GM15510 (cell line): ENCODE results near the gene KMT2D.

Experiments used
- POLR2A ChIP-seq: IDR thresholded peaks from 3 replicates; pipeline ENCODE4 v1.6.1; 2011; ENCODE audit warnings: borderline replicate concordance; ENCODE audit not compliant: insufficient read length; ENCODE audit errors: extremely low read depth

Gene KMT2D

GRCh38 chr12:49092816-49093406 lies 32.3 kb upstream of the KMT2D start:
- no peak for TF ChIP-seq POLR2A

DNA sequence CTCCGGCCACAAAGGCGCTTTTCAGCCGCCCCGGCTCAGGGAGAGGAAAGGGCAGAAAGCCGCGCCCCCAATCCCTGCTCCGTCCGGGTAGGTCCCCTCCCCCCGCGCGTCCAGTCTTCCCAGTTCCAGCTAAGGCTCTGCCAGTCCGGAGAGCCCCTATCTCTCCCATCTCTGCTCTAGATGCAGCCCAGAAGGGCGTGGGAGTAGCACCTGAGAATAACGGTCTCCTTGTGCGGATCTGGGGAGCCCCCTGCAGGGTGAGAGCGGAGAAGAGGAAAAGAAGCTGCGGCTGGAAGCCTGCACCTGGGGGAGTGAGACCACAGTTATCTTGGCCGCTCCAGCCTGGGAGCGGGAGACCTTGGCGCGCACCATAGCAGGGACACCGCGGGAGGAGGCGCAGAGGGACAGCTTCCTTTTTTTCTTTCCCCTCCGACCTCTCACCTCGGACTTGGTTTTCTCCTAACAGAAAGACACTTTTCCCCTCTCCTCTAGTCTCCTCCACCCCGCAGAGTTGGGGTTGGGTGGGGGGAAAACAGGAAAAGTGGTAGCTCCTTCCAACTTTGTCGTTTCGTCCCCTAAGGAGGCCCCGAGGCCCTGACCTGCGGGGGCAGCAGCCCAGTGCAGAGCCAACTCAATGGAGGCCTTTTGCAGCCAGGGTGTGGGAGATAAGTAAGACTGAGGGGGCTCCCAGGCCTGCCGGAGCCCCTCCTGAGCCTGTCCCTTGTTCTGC lies 31.7 kb upstream of the KMT2D start:
- TF ChIP-seq POLR2A = no peak

DNA sequence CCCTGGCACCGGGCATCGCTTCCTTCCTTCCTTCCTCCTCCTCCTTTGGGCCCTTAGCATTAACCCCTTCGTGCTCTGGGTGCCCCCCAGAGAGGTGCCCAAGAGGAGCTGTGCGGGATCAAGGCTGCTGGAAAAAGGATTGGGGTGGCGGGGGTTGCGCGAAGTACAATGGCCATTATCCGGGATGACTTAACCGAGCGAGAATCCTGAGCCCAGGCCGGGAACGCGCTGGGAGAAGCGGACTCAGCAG lies 31.2 kb upstream of the KMT2D start:
- TF ChIP-seq POLR2A = no peak

- TF ChIP-seq POLR2A = no peak
These were observed 30.7 kb upstream of the KMT2D start for GRCh38 chr12:49091056-49091835.

DNA sequence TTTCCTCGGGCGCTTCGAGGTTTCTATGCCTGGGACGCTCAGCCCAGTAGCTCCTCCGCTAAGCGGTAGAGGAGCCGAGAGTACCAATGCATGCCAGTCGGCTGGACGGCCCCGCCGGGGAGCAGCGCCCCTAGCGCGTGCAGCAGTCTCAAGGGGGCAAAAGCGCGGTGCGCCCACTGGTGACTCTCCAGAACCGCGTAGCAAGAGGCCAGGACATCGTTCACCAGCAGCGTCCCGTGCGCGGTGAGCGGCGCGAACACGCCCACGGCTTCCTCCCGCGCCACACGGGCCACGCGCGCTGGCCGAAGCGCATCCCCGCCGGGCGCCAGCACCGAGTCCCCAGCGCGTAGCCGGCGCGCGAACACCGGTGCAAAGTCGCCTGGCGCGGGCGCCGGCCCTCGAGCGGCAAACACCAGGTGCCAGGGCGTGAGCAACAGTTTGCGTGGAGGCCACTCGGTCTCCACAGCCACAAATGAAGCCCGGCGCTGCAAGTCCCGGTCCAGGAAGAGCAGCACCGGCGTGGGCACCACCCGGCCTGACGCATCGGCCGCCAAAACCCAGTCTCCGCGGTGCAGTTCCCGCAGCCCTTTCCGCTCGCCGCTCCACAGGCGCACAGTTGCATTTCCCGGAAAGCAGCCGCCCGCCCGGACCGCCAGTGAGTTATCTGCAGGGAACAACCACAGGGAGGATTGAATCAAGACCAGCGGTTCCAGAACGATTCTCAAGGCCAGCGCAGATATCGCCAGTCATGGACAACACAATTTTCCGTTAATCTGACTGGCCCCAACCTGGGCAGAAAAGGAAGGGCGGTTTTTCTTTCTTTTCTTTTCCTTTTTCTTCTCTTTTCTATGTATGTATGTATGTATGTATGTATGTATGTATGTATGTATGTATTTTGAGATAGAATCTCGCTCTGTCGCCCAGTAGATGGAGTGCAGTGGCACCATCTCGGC lies 29.5 kb upstream of the KMT2D start:
- TF ChIP-seq POLR2A = no peak

DNA sequence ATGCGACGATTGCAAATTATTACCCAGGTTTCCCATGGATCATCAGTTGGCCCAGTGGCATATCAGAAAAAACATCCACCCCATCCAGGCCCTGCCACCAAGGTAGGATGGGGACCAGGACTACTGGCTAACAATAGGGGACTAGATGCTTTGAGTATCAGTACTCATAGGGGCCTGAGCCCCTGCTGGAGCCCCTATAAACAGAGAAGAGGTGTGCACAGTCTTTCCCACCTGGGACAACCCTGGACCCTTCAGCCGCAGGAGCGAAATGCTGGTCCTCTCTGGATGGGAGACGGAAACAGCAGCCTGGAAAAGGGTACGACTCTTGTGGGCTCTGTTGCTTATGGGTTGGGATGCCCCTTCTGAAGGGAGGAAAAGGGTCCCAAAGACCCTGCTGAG lies 28.3 kb upstream of the KMT2D start:
- TF ChIP-seq POLR2A = no peak

GRCh38 chr12:49088150-49088931 lies 27.7 kb upstream of the KMT2D start:
- no peak for TF ChIP-seq POLR2A

- TF ChIP-seq POLR2A = no peak
These were observed 25.5 kb upstream of the KMT2D start for GRCh38 chr12:49086116-49086515.

DNA sequence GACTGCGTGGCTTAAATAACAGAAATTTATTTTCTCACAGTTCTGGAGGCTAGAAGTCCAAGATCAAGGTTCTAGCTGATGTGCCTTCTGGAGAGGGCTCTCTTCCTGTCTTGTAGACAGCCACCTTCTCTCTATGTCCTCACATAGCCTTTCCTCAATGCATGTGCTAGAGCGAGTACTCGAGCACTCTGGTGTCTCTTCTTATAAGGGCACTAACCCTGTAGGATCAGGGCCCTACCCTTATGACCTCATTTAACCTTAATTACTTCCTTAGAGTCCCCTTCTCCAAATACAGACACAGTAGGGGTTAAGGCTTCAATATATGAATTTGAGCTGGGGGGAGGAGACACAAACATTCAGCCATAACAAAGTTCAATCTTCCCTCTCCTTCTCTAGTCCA lies 23.8 kb upstream of the KMT2D start:
- no peak for TF ChIP-seq POLR2A

DNA sequence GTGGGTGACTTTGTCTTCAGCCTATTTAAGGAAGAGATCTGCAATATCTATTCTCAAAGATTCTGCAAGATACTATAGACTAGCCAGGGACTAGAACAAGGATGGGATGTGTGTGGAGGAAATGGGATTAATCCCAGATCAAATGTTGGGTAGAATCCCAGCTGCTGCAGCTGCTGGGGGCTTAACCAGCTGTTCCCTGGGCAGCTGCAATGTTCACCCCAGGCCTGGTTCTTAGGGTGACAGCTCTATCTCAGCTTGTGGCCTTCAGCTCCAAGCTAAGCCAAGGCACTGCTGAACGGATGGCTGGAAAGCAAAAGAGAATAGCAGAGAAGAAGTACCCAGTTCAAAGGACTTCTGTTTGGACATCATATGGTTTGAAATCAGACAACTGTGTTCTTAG lies 19.2 kb upstream of the KMT2D start:
- TF ChIP-seq POLR2A = no peak

DNA sequence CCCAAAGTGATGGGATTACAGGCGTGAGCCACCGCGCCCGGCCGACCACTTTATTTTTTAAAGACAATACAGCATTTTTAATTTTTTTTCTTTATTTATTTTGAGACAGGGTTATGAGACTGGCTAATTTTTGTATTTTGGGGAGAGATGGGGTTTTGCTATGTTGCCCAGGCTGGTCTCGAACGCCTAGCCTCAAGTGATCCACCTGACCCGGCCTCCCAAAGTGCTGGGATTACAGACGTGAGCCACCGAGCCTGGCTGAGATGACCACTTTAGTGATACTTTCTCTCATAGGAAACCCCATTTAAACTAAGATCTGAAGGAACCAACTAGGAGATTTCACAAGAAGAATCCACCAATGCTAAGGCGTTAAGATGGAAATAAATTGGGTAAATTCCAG lies 10.4 kb upstream of the KMT2D start:
- no peak for TF ChIP-seq POLR2A

DNA sequence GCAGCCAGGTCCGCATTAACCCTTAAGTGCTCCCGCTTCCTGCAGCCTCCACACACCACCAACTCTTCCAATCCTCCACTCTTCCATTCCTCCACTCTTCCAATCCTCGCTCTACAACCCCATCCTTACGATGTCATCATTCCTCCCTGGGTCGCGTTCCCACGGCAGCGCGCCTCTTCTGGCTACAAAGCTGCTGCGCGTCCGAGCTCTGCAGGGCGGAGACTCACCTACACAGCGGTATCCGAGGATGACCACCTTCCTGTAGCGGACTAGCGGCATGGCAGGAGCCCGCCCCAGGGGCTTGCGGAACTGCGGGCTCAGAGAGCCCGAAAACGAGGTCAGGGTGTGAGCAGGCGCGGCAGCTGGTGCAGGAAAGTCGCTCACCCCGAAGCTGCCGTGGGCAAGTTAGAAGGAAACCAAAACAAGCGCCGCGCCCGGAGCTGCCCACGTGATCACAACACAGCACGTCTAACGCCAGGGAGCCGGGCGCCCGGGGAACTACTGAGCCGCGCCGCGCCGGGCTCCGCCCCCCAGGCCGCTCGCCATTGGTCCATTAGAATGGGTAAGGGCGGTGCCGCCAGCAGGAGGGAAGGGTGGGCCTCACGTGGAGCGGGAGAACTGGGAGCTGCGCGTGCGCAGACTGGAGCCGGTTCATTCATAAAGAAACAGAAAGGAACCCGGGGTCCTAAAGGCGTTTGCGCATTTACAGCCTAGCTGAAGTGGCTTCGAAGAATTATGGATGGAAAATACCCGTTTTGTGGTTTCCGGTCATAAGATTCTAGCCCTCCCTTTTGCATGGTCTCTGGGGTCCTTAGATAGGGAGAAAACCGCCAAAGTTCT lies 9.1 kb upstream of the KMT2D start, which contains the start of gene RHEBL1:
TSS of gene RHEBL1 (minus strand) at position 473 of the 840 bp plus-strand sequence. CDS start at position 279, 194 bp downstream.
- TF ChIP-seq POLR2A = peak; percentile 61

DNA sequence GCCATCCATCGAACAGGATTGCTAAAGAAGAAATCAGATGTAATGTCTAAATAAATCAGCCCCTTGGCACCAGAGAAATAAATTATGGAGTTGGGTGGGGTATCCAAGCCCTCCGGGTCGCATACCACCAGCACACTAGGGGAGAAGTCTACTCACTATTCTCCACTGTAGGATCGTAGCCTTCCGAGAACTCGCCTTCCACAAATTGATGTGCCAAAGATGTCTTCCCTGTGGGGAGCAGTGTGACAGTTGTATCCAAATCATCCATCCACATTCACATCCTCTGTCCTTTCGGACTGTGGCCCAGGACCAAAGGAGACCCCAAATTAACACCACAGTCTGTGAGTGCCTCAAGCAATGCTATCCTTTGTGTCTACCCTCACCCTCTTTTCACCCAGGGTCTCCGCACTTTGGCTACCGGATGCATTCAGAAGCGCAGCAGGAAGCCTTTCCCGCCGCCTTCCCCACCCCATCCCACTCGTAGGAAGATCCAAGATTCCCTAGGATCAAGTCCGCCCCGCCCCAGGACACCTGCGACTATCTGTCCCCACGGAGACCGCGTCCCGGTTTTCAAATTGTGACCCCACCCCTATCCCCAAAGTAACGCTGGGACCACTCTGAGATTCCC lies 8.4 kb upstream of the KMT2D start:
- no peak for TF ChIP-seq POLR2A
